GM18505 (cell line): ENCODE measurements around the gene ASB1.
"Not testable (repeated sequence)": the region's sequence is repeated elsewhere in the genome, so short reads cannot be mapped to it uniquely, and the experiment has no call there.

ENCODE experiments used
- ATAC-seq: cut with Tn5 transposase; IDR thresholded peaks from one replicate; pipeline ENCODE4 v1.9.1; 2021; ENCODE audit not compliant: unreplicated experiment
- POLR2A ChIP-seq: IDR thresholded peaks from 4 replicates; pipeline ENCODE4 v1.6.1; 2011; ENCODE audit warnings: borderline replicate concordance; ENCODE audit not compliant: insufficient read depth, insufficient read length; ENCODE audit errors: extremely low read depth

The ASB1 gene

GRCh38 chr2:238434846-238435751, 8.4 kb downstream of the ASB1 start:
- TF ChIP-seq POLR2A = no peak
- ATAC-seq = no peak

GRCh38 chr2:238435752-238436096, 9.0 kb downstream of the ASB1 start:
- no peak for ATAC-seq
- no peak for TF ChIP-seq POLR2A

GRCh38 chr2:238438856-238439849, 12.4 kb downstream of the ASB1 start:
- no peak for ATAC-seq
- TF ChIP-seq POLR2A = no peak

- no peak for ATAC-seq
- TF ChIP-seq POLR2A = no peak
These were observed 13.2 kb downstream of the ASB1 start for GRCh38 chr2:238439917-238440316.

- ATAC-seq = no peak
- no peak for TF ChIP-seq POLR2A
These were observed 13.6 kb downstream of the ASB1 start for GRCh38 chr2:238440331-238440730.

GRCh38 chr2:238440767-238441166, 14.0 kb downstream of the ASB1 start:
- no peak for ATAC-seq
- TF ChIP-seq POLR2A = no peak

GRCh38 chr2:238441262-238442114, 14.8 kb downstream of the ASB1 start:
- ATAC-seq = no peak
- TF ChIP-seq POLR2A = no peak

GRCh38 chr2:238442257-238442656, 15.5 kb downstream of the ASB1 start:
- ATAC-seq = not testable (repeated sequence)

GRCh38 chr2:238444242-238444641, 17.5 kb downstream of the ASB1 start:
- no peak for ATAC-seq

GRCh38 chr2:238445409-238446190, 18.9 kb downstream of the ASB1 start:
- no peak for TF ChIP-seq POLR2A
- ATAC-seq = no peak

More at GRCh38 chr2:238444242-238444641, 17.5 kb downstream of the ASB1 start:
- no peak for TF ChIP-seq POLR2A

GRCh38 chr2:238446371-238446770, 19.6 kb downstream of the ASB1 start:
- no peak for TF ChIP-seq POLR2A
- ATAC-seq = no peak
